Measurements from ENCODE around the gene DOCK11.

GRCh38 chrX:118660085-118660484, 164.5 kb downstream of the DOCK11 start:
- TF ChIP-seq BHLHE40 (IDR thresholded peaks at IDR 0.05; ENCODE audit: borderline replicate concordance) (no peak), SUZ12 (IDR thresholded peaks at IDR 0.05) (no peak), NFRKB (IDR thresholded peaks at IDR 0.05) (no peak), ZNF384 (IDR thresholded peaks at IDR 0.05) (no peak)

All from HEK293T (cell line).